ENCODE measurements around the gene MAP3K7CL.

GRCh38 chr21:29187944-29188343 lies 57.5 kb downstream of the MAP3K7CL start:
- TF ChIP-seq CTCF (IDR thresholded peaks at IDR 0.05; ENCODE audit: insufficient read depth, low read length) (no peak), REST (IDR thresholded peaks at IDR 0.05; ENCODE audit: insufficient replicate concordance, low read depth) (no peak)
